MCF 10A (cell line): ENCODE data around the gene PEAK1. TPM values are rescaled to one million over a fixed set of nuclear protein-coding genes. Genes with fewer than 3 reads are reported as not detected.

Experiments
- BruUV-seq: library from RNA; stranded (reverse); fragments of 400-500 nt; replicated peaks from 2 replicates; lab custom pipeline; 2021; lab: Mats Ljungman, UMichigan
- CTCF ChIA-PET: fragments of 300-600 bp; sonication (Branson Sonifier 250); formaldehyde crosslinking; extraction: SDS; loops from one replicate; lab custom pipeline; 2021; ENCODE audit warnings: antibody characterized with exemption, inconsistent platforms; lab: Yijun Ruan, JAX
- POLR2A ChIA-PET: fragments of 300-600, 350-650 bp; sonication (Branson Sonifier 250); formaldehyde crosslinking; extraction: SDS; loops from one replicate; lab custom pipeline; 2020; ENCODE audit warnings: antibody characterized with exemption, inconsistent platforms; lab: Yijun Ruan, JAX
- DNase-seq: peaks from one replicate; pipeline ENCODE4 v3.0.0-alpha.2; 2018; ENCODE audit not compliant: unreplicated experiment
- H3K27ac Mint-ChIP-seq: one replicate; pipeline ENCODE4 v1.8.0; 2022; ENCODE audit warnings: mild to moderate bottlenecking, low read depth, mixed read lengths; ENCODE audit not compliant: unreplicated experiment
- H3K27me3 Mint-ChIP-seq: one replicate; pipeline ENCODE4 v1.8.0; 2022; ENCODE audit warnings: mixed read lengths; ENCODE audit not compliant: insufficient read depth, unreplicated experiment
- H3K36me3 Mint-ChIP-seq: one replicate; pipeline ENCODE4 v1.8.0; 2022; ENCODE audit warnings: mild to moderate bottlenecking, moderate library complexity, mixed read lengths; ENCODE audit not compliant: insufficient read depth, unreplicated experiment
- H3K4me1 Mint-ChIP-seq: one replicate; pipeline ENCODE4 v1.8.0; 2022; ENCODE audit warnings: mixed read lengths; ENCODE audit not compliant: insufficient read depth, unreplicated experiment
- H3K4me3 Mint-ChIP-seq: one replicate; pipeline ENCODE4 v1.8.0; 2022; ENCODE audit warnings: mild to moderate bottlenecking, moderate library complexity, mixed read lengths; ENCODE audit not compliant: unreplicated experiment
- H3K9me3 Mint-ChIP-seq: one replicate; pipeline ENCODE4 v1.8.0; 2022; ENCODE audit warnings: mixed read lengths; ENCODE audit not compliant: unreplicated experiment
- CTCF ChIP-seq: fragments of 200-600 bp; IDR thresholded peaks from one replicate; pipeline ENCODE4 v1.8.0; 2022; ENCODE audit warnings: antibody characterized with exemption, mild to moderate bottlenecking; ENCODE audit not compliant: unreplicated experiment
- intact Hi-C: fragments of 100-400 bp; cut with micrococcal nuclease; formaldehyde crosslinking; loops from 2 replicates; pipeline ENCODE4 v1.14.1; 2022
- total RNA-seq: library from RNA; stranded (reverse); gene quantifications from 2 replicates; pipeline ENCODE4 v1.2.3, GENCODE V29; 2022

The PEAK1 gene
- total RNA-seq, 1 experiment from 2014 or later: 20.0 TPM

GRCh38 chr15:77454265-77454664 lies 34.4 kb upstream of the PEAK1 start:
- no peak overlapping the region for H3K4me3 Mint-ChIP-seq
- peaks cover 16% of the 10 kb centered on the region for H3K36me3 Mint-ChIP-seq
- ChIA-PET POLR2A (interaction anchor here (0.6 to 1.3 kb wide), 2 partner anchors 7 to 10 kb away, joined by 3 to 4 read pairs; no protein-coding TSS in a partner anchor), CTCF (interaction anchor here (1.1 kb wide), 1 partner anchor 12 kb away, joined by 4 read pairs; no protein-coding TSS in a partner anchor)
- no peak for DNase-seq
- no TSS peak for BruUV-seq
- peak overlapping the region; percentile 13 for H3K27ac Mint-ChIP-seq
- H3K9me3 Mint-ChIP-seq: no peaks in the 10 kb centered on the region
- TF ChIP-seq CTCF: no peak
- H3K4me1 Mint-ChIP-seq: peaks cover 22% of the 10 kb centered on the region
- intact Hi-C loops: no loop called here
- no peaks in the 10 kb centered on the region for H3K27me3 Mint-ChIP-seq

GRCh38 chr15:77446840-77447390 lies 27.0 kb upstream of the PEAK1 start:
- Mint-ChIP-seq H3K27me3 (no peaks in the 10 kb centered on the region), H3K27ac (no peak overlapping the region)
- CTCF ChIA-PET: no interaction called here

GRCh38 chr15:77440378-77440999 lies 20.6 kb upstream of the PEAK1 start:
- no peaks in the 10 kb centered on the region for H3K4me1 Mint-ChIP-seq
- CTCF ChIA-PET: interaction anchor here (0.6 to 1.7 kb wide), 2 partner anchors 224 to 253 kb away, joined by 3 to 5 read pairs; no protein-coding TSS in a partner anchor
- peak; percentile 26 for DNase-seq

More at GRCh38 chr15:77446840-77447390, 27.0 kb upstream of the PEAK1 start:
- POLR2A ChIA-PET: interaction anchor here (0.6 kb wide), 1 partner anchor 8 kb away, joined by 3 read pairs; no protein-coding TSS in a partner anchor
- Mint-ChIP-seq H3K4me3 (no peak overlapping the region), H3K9me3 (no peaks in the 10 kb centered on the region), H3K36me3 (peaks cover 13% of the 10 kb centered on the region), H3K4me1 (no peaks in the 10 kb centered on the region)
- no peak for TF ChIP-seq CTCF
- BruUV-seq: no TSS peak
- intact Hi-C loops: no loop called here
- no peak for DNase-seq

More at GRCh38 chr15:77440378-77440999, 20.6 kb upstream of the PEAK1 start:
- intact Hi-C loops: no loop called here
- no peaks in the 10 kb centered on the region for H3K27me3 Mint-ChIP-seq
- H3K4me3 Mint-ChIP-seq: no peak overlapping the region
- TF ChIP-seq CTCF: no peak
- POLR2A ChIA-PET: interaction anchor here (1.2 kb wide), 1 partner anchor 20 kb away, joined by 3 read pairs; the partner anchor contains the start of gene HMG20A
- H3K27ac Mint-ChIP-seq: no peak overlapping the region
- peaks cover 10% of the 10 kb centered on the region for H3K36me3 Mint-ChIP-seq
- no TSS peak for BruUV-seq
- H3K9me3 Mint-ChIP-seq: no peaks in the 10 kb centered on the region
